ENCODE results near the gene MYL11.

The MYL11 gene

DNA sequence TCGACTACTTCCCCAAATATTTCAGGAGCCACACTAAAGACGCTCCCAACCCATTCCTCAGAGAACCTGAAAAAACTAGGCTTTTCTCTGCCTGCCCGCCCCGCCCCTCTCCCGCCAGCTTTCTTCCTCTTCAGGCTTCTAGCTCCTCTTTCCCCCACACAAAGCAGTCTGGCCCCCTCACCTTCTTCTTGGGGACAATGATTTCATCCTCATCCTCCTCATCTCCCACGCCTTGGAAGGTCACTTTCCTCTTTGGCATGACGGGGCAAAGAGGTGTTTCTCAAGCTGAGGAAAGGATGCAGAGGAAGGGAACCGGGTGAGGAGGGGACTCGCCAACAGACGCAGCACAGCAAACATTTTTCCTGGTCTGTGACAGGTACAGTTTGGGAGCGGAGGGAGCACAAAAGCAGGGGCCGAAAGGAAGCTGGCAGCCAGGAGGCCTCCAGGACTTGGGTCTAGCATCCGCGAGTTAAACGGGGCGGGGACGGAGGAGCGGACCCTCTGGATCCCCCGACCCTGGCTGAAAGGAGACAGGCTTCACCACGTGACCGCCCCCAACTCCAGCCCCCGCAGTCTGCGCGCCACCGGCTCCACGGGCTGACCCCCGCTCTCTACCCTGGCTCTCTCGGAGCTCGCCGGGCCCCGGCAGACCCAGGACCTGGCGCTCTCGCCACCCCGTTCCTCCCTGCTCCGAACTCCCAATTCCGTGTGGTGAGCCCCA, 20.0 kb upstream of the MYL11 start:
- no peak for DNase-seq

DNA sequence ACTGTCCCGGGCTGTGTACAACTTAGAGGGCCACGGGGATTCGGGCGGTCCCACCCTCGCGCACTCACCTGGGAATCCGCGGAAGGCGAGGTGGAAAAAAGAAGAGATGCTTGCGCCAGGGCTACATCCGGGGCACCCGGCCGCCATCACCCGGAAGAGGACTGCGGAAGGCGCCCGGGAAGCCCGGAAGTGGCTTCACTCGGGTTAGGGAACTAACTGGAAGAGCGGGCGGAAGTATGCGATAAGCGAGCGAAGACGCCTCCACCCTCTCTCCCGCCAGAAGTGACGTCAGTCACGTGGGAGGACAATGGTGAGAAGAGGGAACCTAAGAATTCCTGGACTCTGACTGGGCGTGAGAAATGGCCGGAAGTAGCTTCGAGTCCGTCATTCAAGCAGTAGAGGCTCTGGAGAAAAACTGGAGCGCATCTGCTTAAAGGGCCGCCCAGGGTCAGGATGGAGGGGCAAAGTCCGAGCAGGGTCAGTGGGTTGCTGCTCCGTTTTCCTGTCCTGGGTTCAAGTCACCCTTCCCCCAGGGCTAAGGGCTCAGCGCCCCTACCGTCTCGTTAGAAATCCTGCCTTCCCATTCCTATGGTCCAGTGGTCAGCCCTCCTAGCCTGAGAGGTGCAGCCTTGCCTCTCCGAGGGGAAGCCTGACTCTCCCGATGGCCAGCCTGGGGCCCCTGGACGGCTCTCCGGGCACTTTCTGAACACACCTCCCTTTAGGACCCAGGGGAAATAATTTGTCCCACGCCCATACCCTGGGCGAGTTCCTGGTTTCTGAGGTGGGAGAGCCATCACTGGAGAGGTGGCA, 19.3 kb upstream of the MYL11 start, which contains the start of gene CD2BP2:
Gene CD2BP2 (minus strand): TSS at position 165 of the 810 bp plus-strand sequence. CDS start 627 bp downstream, outside the sequence.
- DNase-seq: peak; percentile 95

DNA sequence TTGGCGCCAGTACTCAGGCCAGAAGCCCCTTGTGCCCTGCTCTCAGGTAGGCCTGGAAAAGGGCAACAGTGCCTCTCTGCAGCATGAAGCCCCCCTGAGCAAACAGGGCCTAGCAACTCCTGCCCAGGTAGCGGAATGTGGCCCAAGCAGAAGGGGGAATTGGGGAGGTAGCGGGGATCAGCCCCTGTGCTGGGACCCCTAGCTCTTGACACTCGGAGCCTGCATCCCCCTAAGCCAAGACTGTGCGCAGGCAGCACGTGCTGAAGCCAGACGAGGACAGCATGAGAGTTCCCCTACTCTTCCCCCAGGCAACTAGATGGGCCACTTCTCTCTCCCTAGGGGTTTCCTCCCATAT, 18.7 kb upstream of the MYL11 start:
- DNase-seq: no peak

DNA sequence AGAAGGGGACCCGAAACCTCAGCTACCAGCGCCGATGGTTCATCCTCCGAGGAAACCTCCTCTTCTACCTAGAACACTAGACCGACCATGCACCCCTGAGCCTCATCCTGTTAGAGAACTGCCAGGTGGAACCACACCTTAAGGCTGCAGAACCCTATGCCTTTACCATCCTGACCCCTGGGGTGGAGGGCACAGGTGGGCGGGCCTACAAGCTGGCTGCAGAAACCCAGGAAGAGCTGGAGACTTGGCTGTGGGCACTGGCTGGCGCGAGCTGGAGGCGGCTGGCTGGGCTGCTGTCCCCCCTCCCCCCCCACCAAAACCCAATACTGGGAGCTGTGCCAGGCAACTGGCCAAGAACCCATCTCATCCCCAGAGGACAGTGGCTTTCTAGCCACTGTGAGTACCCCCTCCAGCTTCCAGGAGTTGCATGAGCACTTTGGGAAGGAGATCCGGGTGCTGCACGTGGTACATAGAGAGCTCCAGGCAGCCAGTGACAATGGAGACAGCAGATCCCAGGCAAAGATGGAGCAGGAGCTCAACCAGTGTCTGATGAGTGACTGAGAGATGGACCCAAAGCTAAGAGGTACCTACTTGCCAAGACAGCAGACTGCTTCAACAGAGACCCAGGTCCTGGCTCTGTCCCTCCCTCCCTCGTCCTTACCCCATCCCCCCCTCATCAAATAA, 18.1 kb upstream of the MYL11 start:
- no peak for DNase-seq

DNA sequence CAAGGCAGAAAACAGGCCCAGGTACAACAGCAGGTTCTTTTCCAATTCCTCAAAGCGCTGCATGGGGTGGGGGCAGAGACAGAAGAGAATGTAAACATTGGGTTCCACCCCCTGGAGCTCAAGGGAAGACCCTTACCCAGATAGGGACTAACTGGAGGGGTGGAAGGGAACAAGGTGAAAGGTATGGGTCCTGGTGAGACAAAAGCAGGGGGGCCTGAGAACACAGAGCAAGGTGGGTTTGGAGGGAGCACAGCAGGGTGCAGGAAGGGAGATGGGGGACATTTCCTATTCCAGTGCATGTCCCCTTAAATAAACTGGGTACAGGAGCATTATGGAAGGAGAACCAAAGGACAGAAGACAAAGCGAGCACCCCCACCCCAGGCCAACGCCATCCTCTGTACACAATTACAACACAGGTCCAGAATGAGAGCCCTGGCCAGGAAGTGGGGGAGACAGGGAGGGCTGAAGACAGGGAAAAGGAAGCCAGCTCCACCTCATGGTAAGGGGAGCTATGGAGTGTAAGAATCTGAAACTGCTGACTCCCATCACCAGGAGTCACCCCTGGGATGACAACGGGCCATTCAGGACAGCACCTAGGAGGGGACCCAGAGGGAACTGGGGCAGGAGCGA, 17.4 kb upstream of the MYL11 start:
- no peak for DNase-seq

DNA sequence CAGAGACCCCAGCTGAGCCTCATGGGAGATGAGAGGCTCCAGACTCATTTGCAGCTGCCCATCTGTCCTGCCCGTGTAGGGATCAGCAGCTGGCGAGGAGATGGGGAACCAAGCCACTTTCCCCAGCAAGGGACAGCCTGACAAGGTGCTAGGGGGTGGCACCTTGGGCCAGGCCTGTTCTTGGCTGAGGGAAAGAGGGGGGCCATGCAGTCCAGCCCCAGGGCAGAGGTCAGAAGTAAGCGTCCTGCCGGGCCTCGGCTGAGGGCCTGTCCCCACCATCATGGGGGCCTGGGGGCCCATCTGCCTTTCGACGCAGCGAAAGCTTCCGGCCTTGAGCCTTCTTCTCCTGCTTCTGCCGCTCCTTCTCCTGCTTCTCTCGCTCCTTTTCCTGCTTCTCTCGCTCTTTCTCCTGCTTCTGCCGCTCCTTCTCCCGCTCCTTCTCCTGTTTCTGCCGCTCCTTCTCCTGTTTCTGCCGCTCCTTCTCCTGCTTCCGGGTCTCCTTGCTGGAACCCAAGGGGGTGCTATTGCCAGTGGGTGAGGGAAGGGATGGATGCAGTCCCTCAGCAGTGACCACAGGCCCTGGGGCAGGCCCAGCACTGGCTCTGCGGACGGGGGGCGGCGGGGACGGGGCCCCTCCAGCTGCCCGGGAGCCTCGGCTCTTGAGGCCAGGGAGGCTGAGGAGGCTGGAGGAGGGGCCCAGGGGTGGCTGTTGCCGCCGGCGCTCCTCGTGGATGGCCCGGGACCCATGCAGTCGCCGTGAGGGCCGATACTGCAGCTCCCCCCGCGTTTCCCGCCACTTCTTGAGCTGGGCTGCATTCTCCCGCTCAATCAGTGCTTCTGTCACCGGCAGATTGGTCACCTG, 16.7 kb upstream of the MYL11 start:
- no peak for DNase-seq

DNA sequence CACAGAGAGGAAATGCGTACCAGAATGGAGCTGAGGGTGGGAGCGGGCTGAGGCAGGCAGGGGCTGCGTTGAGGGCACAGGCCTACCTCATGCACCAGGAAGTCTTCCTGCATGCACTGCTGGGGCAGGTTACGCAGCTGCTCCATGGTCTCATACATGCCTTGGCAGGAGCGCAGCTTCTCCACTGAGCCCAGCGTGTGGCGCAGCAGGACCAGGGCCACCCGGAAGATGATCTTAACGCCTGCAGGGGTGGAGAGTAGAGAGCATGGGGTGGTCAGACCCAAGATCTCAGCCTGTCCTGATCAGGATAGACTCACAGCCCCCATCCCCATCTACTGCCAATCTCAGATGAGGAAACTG, 16.0 kb upstream of the MYL11 start:
- no peak for DNase-seq

DNA sequence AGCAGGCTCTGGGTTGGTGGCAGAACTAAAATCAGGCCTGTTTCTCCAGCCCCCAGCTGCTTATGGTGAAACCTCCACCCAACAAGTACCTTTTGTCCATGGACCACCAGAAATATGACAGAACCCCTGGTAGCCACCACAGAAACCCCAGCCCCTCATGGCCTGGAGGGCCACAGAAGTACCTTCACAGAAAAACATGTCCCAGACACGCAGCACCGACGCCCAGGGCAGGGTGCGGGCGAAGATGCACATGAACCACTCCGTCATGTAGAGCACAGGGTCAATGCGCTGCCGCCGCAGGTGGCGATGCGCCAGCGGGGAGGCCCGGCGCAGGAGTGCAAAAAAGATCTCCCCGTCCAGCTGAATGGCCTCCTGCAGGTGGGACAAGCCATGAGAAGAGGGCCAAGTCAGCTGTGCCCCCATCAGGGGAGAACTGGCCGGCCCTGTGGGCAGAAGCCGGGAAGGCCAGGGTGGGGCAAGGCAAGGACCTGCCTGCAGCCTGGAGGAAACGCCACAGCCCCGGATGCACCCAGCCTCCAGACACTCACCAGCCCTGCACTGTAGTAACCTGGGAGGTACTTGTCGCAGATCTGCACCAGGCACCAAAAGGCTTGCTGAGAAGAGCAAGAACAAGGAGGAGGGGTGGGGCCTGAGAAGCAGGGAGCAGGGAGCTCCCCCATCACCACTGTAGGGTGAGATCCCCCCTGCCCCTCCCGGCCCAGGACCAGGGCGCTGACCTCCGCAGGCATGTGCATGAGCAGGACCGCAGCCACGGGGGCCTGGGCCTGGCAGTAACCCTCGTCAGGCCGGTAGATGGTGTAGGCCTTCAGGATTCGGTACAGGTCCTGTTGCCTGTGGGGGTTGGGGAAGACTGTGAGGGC, 15.4 kb upstream of the MYL11 start:
- no peak for DNase-seq

DNA sequence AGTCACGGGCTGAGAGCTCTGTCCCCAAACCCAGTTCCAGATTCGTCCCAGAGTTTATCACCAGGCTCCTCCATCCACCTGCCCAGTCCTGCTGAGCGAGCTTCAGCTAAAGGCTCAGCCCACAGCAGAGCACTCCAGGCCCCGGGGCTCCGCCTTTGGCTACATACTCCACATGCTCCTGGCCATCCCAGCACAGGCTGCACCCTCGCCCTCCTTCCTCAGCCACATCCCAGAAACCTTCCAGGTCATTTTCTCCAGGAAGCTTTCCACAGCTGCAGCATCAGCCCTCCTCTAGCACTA, 14.8 kb upstream of the MYL11 start:
- DNase-seq: no peak

DNA sequence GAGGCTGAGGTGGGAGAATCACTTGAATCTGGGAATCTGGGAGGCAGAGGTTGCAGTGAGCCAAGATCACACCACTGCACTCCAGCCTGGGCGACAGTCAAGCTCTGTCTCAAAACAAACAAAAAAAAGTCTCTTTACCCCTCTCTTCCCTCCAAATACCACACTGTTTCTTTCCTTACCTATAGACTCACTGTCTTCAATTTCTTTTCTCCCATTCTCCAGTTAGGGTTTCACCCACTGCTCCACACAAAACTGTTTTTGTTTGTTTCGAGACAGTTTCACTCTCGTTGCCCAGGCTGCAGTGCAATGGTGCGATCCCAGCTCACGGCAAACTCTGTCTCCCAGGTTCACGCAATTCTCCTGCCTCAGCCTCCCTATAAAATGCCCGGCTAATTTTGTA, 13.4 kb upstream of the MYL11 start:
- DNase-seq: no peak

DNA sequence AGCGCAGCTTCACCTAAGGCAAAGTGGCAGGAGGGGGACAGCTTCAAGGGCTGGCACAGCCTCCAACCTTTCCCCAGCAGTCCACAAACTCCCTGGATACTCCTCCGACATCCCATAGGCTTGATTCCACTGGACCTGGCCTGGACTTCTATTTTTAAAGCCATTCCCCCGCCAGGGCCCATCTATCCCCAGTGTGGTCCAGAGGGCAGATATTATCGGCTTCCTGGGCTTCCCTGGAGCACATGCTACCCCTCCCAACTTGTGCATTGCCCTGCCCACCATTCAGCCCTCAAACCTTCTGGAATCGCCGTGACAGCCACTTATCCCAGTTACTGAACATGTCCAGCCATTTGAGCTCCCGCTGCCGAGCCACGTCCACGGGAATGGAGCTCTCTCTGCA, 9.4 kb upstream of the MYL11 start:
- DNase-seq: no peak

DNA sequence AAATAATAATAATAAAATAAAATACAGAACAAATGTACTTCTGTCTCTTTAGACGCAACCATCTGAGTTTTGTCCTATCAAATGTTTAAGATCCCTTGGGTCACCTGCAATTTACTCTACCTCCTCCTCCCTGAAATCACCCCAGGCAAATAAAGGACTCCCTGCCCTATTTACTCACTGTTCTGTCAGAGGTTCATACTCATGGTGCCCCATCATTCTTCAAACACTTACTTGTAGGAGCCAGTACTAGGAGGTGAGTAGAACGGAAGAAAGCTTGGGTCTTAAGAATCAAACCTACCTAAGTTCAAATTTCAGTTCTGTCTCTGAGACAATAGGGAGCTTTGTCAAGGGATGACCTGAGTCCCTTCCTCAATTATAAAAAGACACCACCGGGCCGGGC, 8.1 kb upstream of the MYL11 start:
- DNase-seq: no peak

DNA sequence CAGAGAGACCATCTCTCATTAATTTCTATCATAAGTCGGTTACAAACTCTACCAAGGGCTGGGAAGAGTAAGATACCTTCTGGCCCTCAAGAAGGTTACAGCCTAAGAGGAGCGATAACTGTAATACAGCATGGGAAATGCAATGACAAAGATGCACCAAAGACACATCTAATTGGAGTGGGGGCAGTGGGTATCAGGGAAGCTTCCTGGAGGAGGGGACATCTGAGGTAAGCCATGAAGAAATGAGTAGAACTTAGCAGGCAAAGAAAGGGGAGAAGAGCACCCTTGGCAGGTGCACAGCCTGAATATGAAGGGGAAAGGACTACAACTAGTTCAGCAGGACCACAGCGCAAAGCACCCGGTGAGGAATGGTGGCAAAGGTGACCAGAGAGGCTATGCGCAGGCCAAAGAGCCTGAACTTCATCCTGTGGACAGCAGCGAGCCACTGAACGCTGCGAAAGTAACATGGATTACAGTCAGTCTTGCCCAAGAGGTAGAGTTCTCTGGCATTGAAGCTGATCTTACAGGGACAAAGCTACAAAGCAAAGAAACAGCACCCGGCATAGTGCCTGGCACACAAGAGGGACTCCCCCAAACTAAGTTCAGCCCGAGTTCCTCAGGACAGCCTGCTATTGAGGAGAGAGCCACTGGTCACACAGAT, 7.1 kb upstream of the MYL11 start:
- DNase-seq: no peak

DNA sequence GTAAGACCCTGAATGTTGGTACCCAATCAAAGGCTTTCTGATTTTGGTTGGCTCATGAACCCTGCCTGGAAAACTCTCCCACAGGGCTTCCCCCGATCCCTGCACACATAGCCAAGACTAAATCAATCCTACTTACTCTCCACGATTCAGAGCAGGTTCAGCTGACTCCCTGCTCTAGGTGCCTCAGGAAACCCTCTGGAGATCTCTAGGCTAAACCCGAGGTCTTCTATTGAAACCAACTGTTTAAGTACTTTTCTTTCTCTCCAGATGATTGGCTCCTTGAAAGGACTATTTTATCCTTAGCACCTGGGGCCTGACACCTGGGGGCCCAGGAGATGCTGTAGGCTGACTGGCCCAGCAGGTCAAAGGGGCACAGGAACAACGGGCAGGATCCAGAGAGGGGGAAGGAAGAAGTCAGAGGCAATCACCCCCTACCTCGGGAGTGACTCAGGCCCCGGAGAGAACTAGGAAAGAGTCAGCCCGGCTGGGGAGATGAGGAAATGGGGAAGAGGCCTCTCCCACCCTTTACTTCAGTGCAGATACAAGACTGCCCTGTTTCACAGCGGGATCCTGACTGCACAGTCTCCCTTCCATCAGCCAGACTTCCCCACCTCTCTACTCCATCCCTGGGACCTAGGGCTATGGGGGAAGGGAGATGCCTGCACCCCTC, 6.3 kb upstream of the MYL11 start:
- no peak for DNase-seq

DNA sequence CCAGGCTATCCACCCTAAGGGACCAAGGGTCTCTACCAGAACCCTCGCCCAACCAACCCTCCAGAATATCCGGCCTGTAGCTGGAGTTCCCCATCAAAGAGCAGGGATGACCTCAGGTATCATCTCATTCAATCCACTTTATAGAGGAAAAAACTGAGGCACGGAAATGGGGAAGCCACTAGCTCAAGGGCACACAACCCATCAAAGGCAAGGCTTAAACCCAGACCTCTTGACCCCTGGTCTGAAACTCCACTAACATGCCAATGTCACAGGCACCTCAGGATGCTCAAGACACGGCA, 5.9 kb upstream of the MYL11 start:
- no peak for DNase-seq

DNA sequence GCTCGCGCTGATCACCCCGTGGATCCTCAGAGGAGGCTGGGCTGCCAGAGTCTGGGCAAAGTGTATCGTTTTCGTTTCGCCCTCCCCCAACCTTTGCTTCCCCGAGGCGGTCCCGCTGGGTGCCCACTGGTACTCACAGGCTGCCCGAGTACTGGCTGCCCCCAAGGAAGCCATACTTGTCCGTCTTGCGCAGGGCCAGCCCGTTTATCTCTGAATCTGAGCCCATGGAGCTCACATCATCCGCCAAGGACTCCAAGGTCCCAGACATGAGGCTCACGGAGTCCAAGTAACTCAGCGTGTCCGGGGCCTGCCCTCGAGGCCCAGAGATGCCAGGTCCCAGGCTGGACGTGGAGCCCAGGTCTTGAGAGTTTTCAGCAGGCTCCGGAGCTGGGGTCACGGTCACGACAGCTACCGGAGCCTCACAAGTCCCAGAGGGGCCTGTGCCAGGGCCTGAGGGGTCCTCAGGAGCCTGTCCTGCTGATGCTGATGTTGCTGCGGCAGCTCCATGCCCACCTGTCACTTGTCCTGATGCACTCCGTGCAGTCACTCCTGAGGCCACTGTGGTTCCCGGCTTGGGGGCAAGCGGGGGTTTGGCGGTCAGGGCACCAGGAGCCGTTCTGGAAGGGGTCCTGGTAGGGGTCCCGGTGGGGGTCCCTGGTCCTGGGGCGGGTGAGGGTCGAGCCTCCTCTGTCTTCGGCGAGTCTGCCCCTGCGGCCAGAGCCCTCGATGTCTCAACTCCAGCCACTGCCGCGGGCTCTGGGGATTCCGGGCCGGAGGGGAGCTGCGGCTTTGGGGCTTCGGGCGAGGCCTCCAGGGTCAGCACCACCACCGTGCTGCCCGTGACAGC, 5.3 kb upstream of the MYL11 start:
- peak; percentile 36 for DNase-seq

DNA sequence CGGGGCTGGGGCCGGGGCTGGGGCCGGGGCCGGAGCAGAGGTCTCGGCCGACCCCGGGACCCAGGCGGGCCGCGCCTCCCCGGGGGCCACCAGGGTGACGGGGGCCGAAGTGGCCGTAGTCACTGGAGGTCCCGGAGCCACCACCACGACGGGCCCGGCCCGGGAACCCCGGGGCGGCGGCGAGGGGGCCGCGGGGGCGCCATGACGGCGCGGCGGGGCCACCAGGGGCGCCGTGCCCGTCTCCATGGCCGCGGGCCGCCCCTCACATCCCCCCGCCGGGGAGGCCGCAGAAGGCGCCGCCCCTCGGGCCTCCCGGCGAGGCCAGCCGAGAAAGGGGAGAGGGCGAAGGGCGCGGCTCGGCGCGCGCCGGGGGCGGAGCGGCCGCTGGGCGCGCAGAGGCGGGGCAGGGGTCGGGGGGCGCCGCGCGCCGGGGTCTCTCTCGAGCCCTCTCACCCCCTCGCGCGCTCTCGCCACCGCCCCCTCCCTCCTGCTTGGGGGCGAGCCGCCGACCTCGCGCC, 4.6 kb upstream of the MYL11 start:
- no peak for DNase-seq

DNA sequence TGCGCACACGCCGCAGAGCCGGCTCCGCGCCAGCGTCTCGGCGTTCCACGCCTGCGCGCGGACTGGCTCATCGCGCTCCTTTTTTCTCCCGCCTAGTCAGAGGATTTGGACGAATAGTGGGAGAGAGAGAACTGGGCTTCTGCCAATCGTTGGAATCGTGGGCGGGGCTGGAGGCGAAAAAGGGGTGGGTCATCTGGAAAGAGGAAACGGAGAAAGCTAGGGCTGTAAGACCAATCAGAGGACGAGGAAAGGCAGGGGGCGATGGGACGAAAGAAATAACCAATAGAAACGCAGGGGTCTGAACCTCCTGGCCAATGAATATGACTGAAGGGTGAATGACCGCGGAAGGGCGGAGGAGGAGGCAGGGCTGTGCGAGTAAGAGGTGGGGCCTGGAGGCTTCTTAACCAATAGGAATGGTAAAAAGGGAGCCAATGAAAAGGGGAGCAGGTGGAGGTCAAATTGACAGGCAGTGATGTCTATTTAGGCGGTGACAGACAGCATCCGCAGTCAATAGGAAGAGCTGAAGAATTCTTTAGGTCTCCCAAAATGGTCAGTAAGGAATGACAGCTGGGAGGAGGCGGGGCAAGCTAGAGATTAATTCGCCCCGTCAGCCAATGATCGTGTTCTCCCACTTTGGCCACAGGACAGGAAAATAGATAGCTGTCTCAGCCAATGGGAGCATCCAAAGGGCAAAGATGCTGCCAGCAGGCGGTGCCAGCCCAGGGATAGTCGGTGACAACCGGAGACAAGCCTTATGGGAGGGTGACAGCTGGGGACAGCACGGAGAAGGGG, 4.0 kb upstream of the MYL11 start, which contains the start of gene TBC1D10B:
Gene TBC1D10B (minus strand): TSS at position 39 of the 792 bp plus-strand sequence. CDS start 311 bp downstream, outside the sequence.
- DNase-seq: peak; percentile 99

Measured in stimulated activated CD4-positive, alpha-beta T cell treated with anti-CD3 and anti-CD28 coated beads, Interleukin-15, amount 100 ng/mL, for 24 hours (primary cell).